MM.1S (cell line): ENCODE data around the gene KCNN1.

ENCODE experiments used
- EZH2 ChIP-seq: fragments of 300-600 bp; sonication (generic); optimal IDR thresholded peaks from 2 replicates; pipeline ENCODE3; 2017; ENCODE audit warnings: low read depth, mild to moderate bottlenecking, antibody characterized with exemption, low read length, mixed read lengths
- EZH2phosphoT487 ChIP-seq: fragments of 300-600 bp; sonication (generic); IDR thresholded peaks from 2 replicates; pipeline ENCODE4 v1.6.1; 2018; ENCODE audit warnings: antibody characterized with exemption, low read length
- TF ChIP-seq, protein P1 (sequence below): fragments of 300-600 bp; sonication (generic); IDR thresholded peaks from 2 replicates; pipeline ENCODE4 v1.5.1; 2016; ENCODE audit warnings: antibody characterized with exemption, low read length, mixed read lengths

DNA sequence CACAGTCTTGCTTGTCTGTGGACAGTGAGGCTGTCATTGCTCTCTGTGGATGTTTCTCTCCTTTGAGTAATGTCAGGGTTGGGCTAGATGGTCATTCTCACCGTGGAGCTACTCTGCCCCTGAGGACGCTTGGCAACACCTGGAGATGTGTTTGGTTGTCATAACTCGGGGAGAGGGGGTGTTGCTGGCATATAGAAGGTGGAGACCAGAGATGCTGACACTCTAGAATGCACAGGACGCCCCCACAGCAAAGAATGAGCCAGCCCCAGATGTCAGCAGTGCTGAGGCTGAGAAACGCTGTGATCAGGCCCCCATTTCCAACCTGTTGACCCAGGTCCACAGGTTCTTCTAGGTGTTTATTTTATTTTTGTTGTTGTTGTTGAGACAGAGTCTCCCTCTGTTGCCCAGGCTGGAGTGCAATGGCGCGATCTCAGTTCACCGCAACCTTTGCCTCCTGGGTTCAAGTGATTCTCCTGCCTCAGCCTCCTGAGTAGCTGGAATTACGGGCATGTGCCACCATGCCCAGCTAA, 29.5 kb upstream of the KCNN1 start:
- no peak for TF ChIP-seq EZH2phosphoT487
- TF ChIP-seq, protein P1, sequence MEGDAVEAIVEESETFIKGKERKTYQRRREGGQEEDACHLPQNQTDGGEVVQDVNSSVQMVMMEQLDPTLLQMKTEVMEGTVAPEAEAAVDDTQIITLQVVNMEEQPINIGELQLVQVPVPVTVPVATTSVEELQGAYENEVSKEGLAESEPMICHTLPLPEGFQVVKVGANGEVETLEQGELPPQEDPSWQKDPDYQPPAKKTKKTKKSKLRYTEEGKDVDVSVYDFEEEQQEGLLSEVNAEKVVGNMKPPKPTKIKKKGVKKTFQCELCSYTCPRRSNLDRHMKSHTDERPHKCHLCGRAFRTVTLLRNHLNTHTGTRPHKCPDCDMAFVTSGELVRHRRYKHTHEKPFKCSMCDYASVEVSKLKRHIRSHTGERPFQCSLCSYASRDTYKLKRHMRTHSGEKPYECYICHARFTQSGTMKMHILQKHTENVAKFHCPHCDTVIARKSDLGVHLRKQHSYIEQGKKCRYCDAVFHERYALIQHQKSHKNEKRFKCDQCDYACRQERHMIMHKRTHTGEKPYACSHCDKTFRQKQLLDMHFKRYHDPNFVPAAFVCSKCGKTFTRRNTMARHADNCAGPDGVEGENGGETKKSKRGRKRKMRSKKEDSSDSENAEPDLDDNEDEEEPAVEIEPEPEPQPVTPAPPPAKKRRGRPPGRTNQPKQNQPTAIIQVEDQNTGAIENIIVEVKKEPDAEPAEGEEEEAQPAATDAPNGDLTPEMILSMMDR: no peak
- no peak for TF ChIP-seq EZH2
